Pancreas (tissue), 10 donors: ENCODE results near the gene ADAMTS19. TPM values are rescaled to one million over a fixed set of nuclear protein-coding genes. Genes with fewer than 3 reads are reported as not detected.

Source experiments
- ATAC-seq, 4 donors: fragments of 200-7000 bp; cut with Tn5 transposase; one replicate each; pipeline versions ENCODE4 v1.8.0 to v1.9.1; 2020; ENCODE audit warnings: mild to moderate bottlenecking in 4 of 4, moderate library complexity in 4 of 4
- DNase-seq, 6 donors: peaks; one replicate each; pipeline ENCODE4 v3.0.0-alpha.2; 2020
- FAIRE-seq: peaks from 2 replicates; lab custom pipeline; 2012; peaks lifted over from hg19 to GRCh38; lab: Jason Lieb, UNC
- H3K27ac ChIP-seq, 4 donors: fragments of 200-600 bp; sonication (generic); 1 replicate in 3 of 4; 2 replicates in 1 of 4; pipeline versions ENCODE4 v1.5.0 to v1.8.0; 2020
- H3K27me3 ChIP-seq, 4 donors: fragments of 200-600 bp; one replicate each; pipeline ENCODE4 v1.8.0; 2021
- H3K36me3 ChIP-seq, 3 donors: fragments of 200-600 bp; sonication (generic) in 1 of 3; one replicate each; pipeline versions ENCODE4 v1.5.0 to v1.8.0; 2020 to 2021
- H3K4me1 ChIP-seq, 3 donors: fragments of 200-600 bp; one replicate each; pipeline ENCODE4 v1.8.0; 2021
- H3K4me3 ChIP-seq, 4 donors: fragments of 200-600 bp; sonication (generic) in 2 of 4; one replicate each; pipeline versions ENCODE4 v1.5.0 to v1.8.0; 2020 to 2021
- H3K9me3 ChIP-seq, 4 donors: fragments of 200-600 bp; one replicate each; pipeline ENCODE4 v1.8.0; 2021
- WGBS, 2 donors: extraction: QIAGEN DNeasy Blood & Tissue Kit; methylation state at CpG; one replicate each; pipeline ENCODE4 v1.1.7; 2013; 5-methylcytosine and 5-hydroxymethylcytosine counted together
- intact Hi-C, 3 donors: fragments of 100-400 bp; cut with DNase I; formaldehyde crosslinking; loops; one replicate each; pipeline versions ENCODE4 v1.11.1 to v1.14.2; 2022
- polyA plus RNA-seq, 2 donors: library from polyadenylated mRNA; stranded (reverse); fragments of 200-250 nt; gene quantifications; one replicate each; pipeline ENCODE4 v1.2.3, GENCODE V29; 2013
- total RNA-seq, 6 donors: library from RNA; stranded (reverse); fragmentation: NEBNext Ultra II Directional in 4 of 6; extraction: Animal tissue kit (Norgen Biotek cat#: 25700) in 4 of 6; gene quantifications; one replicate each; pipeline versions ENCODE4 v1.2.1 to v1.2.4, GENCODE V29; 2021 to 2023
- TF ChIP-seq, protein P1 (sequence below), 4 donors: fragments of 200-600 bp; sonication (generic) in 3 of 4; IDR thresholded peaks; one replicate each; pipeline versions ENCODE4 v1.5.0 to v1.8.0; 2021; ENCODE audit warnings: antibody characterized with exemption in 4 of 4
- donor health status: healthy with polysubstance abuse.
- donor health status: DM: no; HTN: no; CAD: no; lungs with moderate emphysema.
- donor health status: DM: no; HTN: no; CAD: no.
- donor health status: control.
- donor health status: control.
- donor health status: Bipolar disorder and iron deficiency.
- donor health status: DM: yes; HTN: yes; CAD: no.
- donor health status: DM: no; HTN: no; CAD: no.
- donor health status: DM: no; HTN: no; CAD: no.
- donor health status: DM: yes; HTN: yes; CAD: no.

The ADAMTS19 gene
- total and polyA plus RNA-seq, 8 donors = 0.02 to 0.22 (median 0.08) TPM; not detected in 1

- DNase-seq = no peak
- FAIRE-seq = no peak
- ATAC-seq = no peak
- Histone ChIP-seq H3K27me3 (no peaks in the 10 kb centered on the region), H3K9me3 (no peaks in the 10 kb centered on the region), H3K4me3 (no peak overlapping the region), H3K27ac (no peak overlapping the region), H3K36me3 (no peaks in the 10 kb centered on the region), H3K4me1 (no peaks in the 10 kb centered on the region)
- intact Hi-C loops = no loop called here
- TF ChIP-seq, protein P1, sequence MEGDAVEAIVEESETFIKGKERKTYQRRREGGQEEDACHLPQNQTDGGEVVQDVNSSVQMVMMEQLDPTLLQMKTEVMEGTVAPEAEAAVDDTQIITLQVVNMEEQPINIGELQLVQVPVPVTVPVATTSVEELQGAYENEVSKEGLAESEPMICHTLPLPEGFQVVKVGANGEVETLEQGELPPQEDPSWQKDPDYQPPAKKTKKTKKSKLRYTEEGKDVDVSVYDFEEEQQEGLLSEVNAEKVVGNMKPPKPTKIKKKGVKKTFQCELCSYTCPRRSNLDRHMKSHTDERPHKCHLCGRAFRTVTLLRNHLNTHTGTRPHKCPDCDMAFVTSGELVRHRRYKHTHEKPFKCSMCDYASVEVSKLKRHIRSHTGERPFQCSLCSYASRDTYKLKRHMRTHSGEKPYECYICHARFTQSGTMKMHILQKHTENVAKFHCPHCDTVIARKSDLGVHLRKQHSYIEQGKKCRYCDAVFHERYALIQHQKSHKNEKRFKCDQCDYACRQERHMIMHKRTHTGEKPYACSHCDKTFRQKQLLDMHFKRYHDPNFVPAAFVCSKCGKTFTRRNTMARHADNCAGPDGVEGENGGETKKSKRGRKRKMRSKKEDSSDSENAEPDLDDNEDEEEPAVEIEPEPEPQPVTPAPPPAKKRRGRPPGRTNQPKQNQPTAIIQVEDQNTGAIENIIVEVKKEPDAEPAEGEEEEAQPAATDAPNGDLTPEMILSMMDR (IDR thresholded peaks at IDR 0.05) = no peak
- WGBS, 2 donors = 43 to 65% methylated on average over 1 of the region's 1 CpG
Observed at GRCh38 chr5:129547137-129547536, 87.0 kb downstream of the ADAMTS19 start.

- DNase-seq (no peak), ATAC-seq (no peak), FAIRE-seq (no peak)
- H3K36me3 ChIP-seq = no peaks in the 10 kb centered on the region
- H3K27me3 ChIP-seq = no peaks in the 10 kb centered on the region
- H3K4me3 ChIP-seq = no peak overlapping the region
- 82 to 89% methylated on average over 2 of the region's 2 CpGs for WGBS, 2 donors
- H3K27ac ChIP-seq = no peak overlapping the region
- TF ChIP-seq, protein P1 (IDR thresholded peaks at IDR 0.05) = no peak
- H3K9me3 ChIP-seq = no peaks in the 10 kb centered on the region
- intact Hi-C loops = no loop called here
- no peaks in the 10 kb centered on the region for H3K4me1 ChIP-seq
Observed at GRCh38 chr5:129554134-129554904, 94.2 kb downstream of the ADAMTS19 start.

DNA sequence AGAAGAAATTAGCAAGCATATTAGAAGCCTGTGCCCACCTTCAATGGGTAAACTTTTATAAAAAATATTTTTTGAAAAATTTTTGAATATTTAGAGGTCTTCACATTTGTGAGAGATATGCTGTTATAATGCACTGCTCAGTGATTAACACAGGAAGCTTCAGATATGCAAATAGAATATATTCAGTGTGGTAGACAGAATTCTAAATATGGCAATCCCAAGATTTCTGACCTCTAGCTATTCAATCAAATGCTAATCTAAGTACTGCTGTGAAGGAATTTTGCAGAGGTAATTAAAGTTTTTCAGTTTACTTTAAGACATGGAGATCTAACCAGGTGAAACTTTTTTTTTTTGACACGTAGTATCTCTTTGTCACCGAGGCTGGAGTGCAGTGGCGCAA lies 103.5 kb downstream of the ADAMTS19 start:
- TF ChIP-seq, protein P1 (IDR thresholded peaks at IDR 0.05) = no peak
- Histone ChIP-seq H3K9me3 (no peaks in the 10 kb centered on the region), H3K27ac (no peak overlapping the region), H3K36me3 (no peaks in the 10 kb centered on the region), H3K27me3 (no peaks in the 10 kb centered on the region), H3K4me3 (no peak overlapping the region), H3K4me1 (no peaks in the 10 kb centered on the region)
- ATAC-seq = no peak
- intact Hi-C loops = no loop called here
- no peak for DNase-seq
- WGBS, 2 donors = 71 to 87% methylated on average over 3 of the region's 3 CpGs
- no peak for FAIRE-seq

DNA sequence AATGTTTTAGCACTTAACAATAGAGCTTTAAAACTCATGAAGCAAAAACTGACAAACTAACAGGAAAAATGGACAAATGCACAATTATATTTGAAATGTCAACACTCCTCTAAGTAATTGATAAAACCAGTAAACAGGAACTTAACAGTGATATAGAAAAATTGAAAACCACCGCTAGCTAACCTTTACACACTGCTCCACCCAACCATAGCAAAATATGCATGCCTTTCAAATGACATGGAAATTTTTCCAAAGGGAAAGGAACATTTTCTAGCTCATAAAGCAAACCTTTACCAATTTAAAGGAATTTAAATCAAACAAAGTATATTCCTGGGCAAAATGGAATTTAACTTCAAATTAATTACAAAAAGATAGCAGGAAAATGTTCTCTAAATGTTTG lies 109.2 kb downstream of the ADAMTS19 start:
- DNase-seq = no peak
- intact Hi-C loops = no loop called here

More for the DNA sequence above, 109.2 kb downstream of the ADAMTS19 start:
- Histone ChIP-seq H3K36me3 (no peaks in the 10 kb centered on the region), H3K9me3 (no peaks in the 10 kb centered on the region), H3K27me3 (no peaks in the 10 kb centered on the region), H3K4me1 (no peaks in the 10 kb centered on the region), H3K4me3 (no peak overlapping the region), H3K27ac (no peak overlapping the region)
- 80 to 86% methylated on average over 1 of the region's 1 CpG for WGBS, 2 donors
- TF ChIP-seq, protein P1 (IDR thresholded peaks at IDR 0.05) = no peak
- ATAC-seq (no peak), FAIRE-seq (no peak)
